Fibroblast of skin of abdomen (primary cell): ENCODE results near the gene CSGALNACT2.

ENCODE experiments used
- DNase-seq: peaks from one replicate; pipeline ENCODE4 v3.0.0-alpha.2; 2013

The CSGALNACT2 gene

DNA sequence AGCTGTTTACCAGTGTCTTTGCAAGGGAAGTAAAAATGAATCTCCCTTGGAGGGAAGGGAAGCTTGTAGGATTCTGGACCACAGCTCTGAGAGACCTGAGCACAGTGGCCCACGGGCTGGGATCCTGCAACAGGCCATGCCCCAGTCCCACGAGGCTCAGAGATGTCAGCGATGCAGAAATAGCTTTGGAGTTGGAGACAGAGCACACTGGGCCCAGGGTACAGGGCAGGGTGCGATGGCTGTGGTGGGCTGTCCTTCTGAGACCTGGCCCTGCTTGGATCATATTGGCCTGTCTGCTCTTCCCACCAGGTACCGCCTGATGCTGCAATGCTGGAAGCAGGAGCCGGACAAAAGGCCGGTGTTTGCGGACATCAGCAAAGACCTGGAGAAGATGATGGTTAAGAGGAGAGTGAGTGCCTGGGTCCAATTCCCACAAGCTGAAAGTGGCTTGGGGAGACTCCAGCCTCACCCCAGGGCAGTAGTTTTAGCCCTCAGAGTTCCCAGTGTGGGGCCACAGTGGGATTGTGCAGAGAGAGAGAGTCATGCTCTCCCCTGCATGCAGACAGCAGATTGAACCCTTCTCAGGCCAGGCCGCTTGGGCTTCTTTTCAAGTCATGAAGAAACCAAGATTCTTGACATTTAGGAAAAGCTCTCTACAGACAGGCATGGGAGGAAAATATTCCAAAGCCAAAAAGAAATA, 13.5 kb upstream of the CSGALNACT2 start:
- no peak for DNase-seq

DNA sequence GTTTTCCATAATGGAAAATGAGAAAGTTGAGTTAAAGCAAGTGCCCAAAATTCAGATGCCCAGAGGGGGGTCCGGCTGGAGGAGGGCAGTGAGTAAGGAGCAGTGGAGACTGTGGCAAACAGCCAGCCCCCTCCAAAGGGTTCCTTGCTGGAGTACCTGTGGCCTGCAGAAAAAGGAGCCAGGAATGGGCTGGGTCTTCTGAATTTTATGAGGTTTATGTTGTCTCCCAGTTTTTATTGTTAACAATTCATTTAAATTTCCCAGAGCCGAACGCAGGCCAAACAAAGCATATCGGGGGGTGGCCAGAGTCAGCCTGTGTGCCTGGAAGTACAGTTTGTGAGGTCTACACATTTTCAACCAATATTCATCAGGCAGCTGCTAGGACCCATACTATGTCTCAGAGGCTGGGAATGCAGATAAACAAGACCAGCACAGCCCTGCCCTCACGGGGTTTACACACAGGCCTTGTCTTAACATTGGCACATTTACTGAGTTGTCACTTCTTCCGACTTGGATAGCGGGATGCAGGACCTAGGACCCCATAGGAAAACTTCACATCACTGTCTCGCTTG, 12.9 kb upstream of the CSGALNACT2 start:
- no peak for DNase-seq

DNA sequence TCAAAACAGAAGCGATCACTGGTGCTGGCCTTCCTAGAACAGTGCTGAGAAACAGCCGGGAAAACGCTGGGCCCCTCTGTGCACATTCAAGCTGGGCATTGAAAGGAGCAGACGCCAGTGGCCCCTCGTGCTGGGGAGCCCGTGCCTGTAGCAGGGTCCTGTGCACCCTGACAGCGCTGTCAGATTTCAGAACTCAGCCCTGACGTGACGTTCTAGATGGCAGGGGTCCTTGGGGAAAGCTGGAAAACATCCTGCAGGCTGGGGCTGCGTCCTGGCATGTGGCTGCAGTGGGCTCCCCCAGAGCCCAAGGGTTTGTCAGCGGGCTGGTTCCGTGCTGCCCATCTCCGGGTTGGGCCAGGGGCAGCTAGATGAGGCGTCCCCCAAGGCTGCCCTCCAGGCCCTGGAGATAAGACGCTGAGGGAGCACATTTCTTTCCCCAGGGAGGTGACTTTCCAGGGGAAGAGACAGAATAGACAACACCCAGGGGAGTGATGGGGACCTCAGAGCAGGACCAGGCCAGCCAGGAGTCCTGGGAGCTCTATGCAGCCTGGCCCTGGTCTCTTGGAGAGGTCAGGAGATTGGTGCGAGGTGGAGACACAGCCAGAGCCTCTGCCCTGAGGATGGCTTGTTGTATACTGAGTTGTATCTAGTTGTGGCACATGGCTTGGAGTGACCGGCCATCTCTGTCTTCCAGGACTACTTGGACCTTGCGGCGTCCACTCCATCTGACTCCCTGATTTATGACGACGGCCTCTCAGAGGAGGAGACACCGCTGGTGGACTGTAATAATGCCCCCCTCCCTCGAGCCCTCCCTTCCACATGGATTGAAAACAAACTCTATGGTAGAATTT, 12.1 kb upstream of the CSGALNACT2 start:
- no peak for DNase-seq

DNA sequence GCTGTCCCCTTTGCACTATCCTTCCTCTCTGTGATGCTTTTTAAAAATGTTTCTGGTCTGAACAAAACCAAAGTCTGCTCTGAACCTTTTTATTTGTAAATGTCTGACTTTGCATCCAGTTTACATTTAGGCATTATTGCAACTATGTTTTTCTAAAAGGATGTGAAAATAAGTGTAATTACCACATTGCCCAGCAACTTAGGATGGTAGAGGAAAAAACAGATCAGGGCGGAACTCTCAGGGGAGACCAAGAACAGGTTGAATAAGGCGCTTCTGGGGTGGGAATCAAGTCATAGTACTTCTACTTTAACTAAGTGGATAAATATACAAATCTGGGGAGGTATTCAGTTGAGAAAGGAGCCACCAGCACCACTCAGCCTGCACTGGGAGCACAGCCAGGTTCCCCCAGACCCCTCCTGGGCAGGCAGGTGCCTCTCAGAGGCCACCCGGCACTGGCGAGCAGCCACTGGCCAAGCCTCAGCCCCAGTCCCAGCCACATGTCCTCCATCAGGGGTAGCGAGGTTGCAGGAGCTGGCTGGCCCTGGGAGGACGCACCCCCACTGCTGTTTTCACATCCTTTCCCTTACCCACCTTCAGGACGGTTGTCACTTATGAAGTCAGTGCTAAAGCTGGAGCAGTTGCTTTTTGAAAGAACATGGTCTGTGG, 11.4 kb upstream of the CSGALNACT2 start:
- no peak for DNase-seq

DNA sequence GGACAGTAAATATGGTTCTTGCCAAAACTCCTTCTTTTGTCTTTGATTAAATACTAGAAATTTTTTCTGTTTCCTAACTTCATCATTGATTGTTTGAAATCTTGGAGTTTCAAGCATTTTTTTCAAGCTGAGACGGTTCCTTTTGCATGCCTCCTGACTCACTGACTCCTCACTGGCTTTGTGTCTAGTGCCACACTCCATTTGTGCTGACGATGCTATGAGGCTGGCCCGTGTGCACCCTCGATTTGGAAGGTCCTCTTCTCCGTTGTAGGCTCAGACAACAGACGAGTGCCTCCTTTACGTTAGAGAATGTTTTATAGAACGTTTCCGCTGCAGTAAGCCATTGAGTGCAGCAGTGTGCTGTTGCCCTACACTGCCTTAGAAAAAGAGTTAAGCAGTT, 10.8 kb upstream of the CSGALNACT2 start:
- no peak for DNase-seq

DNA sequence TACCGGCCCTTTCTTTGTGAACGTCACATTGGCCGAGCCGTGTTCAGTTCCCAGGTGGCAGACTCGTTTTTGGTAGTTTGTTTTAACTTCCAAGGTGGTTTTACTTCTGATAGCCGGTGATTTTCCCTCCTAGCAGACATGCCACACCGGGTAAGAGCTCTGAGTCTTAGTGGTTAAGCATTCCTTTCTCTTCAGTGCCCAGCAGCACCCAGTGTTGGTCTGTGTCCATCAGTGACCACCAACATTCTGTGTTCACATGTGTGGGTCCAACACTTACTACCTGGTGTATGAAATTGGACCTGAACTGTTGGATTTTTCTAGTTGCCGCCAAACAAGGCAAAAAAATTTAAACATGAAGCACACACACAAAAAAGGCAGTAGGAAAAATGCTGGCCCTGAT, 9.9 kb upstream of the CSGALNACT2 start:
- DNase-seq = no peak

DNA sequence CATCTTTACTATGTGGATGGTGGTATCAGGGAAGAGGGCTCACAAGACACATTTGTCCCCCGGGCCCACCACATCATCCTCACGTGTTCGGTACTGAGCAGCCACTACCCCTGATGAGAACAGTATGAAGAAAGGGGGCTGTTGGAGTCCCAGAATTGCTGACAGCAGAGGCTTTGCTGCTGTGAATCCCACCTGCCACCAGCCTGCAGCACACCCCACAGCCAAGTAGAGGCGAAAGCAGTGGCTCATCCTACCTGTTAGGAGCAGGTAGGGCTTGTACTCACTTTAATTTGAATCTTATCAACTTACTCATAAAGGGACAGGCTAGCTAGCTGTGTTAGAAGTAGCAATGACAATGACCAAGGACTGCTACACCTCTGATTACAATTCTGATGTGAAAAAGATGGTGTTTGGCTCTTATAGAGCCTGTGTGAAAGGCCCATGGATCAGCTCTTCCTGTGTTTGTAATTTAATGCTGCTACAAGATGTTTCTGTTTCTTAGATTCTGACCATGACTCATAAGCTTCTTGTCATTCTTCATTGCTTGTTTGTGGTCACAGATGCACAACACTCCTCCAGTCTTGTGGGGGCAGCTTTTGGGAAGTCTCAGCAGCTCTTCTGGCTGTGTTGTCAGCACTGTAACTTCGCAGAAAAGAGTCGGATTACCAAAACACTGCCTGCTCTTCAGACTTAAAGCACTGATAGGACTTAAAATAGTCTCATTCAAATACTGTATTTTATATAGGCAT, 9.1 kb upstream of the CSGALNACT2 start:
- peak; percentile 96 for DNase-seq

DNA sequence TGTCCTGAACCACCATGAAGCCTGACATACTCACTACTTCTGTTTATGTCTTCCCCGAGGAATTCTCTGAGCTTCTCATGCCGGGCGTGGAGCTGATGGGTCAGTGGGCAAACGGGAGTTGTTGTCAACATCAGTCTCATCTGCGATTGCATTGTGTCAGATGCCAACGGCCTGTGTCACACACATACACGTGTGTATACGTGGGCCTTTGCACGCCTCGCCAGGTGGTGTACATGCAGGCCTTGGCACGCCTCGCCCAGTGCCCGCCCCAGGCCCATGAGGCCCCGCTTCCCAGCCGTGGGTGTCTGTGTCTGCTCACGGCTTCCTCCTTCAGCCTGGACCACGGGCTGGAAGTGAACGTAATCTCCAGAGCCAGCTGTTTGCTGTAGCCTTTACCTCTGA, 7.5 kb upstream of the CSGALNACT2 start:
- DNase-seq = no peak

DNA sequence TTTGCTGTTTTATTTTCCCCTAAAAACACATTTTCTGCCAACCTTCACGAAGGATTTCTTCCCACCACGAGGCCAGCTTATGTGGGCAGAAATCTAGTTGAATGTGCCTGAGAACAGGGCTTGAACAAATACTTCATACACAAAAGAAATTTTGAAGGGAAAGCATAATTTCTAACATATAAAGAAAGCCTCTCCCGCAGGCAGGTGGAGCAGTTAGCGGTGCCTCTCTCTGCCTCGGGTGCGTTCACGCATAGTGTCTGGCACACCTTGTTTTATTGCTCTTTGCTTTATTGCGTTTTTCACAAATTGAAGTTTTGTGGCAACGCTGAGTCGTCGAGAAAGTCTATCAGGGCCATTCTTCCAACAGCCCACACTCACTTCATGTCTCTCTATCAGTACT, 7.0 kb upstream of the CSGALNACT2 start:
- DNase-seq = no peak

DNA sequence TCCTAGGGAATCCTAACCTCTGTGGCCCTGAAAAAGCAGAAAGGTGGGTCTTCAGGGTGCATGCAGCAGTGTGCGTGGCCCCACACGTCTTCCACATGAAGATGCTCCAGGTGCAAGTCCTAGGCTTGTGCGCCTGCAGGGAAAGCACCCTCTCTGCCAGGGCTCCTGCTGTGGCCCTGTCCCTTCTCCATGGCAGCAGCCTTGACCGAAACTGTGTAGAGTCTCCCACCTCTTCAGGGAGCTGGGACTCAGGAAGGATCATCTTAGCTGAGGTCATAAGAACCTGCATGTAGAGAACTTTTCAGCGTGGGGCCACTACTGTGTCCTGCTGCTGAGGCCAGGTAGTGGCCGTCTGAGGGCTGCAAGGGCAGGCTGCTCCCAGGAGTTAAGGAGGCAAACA, 6.3 kb upstream of the CSGALNACT2 start:
- DNase-seq = no peak

DNA sequence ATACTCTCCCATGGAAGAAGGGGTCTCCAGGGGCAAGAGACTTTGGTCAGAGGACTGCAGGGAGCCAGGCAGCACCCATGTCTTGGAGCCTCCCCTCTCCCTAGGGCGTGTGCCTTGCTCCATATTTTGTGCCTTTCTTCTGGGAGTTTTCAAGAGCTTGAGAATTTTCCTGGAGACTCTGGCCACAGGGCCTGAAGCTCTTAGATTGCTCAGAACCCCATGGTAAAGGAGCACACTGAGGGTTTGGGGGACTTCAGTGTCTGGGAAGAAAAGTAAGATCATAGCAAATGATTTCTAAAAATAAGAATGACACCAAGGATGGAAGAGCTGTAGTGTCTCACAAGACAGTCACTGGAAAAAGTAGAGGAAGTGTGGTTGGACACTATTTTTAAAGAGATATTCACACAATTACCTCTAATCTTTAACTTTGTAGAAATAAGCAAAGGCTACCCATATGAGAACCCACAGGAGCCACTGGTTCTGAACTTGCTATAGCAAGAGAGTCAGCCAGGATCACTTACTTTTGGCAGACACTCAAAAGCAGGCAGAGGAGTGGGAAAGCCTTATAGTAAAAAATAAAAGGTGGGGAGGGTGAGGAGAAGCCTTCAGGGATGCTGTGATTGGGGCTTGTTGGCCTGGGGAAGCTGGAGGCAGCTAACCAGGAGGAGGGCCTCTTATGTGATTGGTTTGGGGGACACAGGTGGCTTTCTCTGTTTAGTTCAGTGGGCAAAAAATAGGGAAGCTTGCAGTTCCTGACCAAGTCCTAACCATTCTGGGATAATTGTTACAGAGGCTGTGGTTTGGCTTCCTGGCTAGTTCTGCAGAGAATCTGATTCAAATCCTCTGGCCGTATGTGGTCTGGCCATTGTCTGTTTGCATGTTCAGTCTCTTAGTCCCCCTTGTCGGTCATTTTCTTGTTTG, 5.1 kb upstream of the CSGALNACT2 start:
- DNase-seq = no peak

DNA sequence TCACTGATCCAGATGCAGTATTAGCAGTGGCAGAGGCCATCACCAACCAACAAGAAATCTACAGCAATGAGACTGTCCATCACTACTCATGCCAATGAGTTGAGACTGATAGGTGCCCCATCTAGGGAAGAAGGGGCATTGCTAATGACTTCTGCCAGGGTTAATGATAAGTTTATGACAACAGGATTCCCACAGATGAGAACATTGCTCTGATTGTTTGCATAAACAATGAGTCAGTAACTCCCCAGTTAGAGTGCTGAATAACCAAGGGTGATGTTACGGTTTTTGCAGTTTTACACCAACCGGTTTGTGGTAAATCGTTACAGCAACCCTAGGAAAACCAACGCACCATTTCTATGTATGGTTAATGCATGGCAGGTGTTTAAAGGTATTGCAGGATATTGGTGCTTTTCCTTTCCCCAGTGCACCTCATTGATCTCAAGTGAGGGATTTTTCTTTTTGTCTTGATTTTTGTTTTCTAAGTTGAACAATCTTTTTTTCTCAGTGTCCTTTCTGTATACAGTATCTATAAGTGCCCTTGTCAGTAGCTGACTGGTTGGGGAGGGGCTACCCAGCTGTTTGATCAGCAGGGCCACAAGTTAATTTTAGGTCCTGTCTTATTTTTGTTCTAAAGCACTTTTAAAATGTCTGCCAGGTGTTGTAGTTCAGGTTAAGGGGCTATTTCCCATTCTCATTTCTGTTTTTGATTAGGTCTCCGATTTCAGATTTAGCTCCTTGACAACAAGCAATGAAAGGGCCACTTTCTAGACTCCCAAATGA, 3.9 kb upstream of the CSGALNACT2 start:
- no peak for DNase-seq

DNA sequence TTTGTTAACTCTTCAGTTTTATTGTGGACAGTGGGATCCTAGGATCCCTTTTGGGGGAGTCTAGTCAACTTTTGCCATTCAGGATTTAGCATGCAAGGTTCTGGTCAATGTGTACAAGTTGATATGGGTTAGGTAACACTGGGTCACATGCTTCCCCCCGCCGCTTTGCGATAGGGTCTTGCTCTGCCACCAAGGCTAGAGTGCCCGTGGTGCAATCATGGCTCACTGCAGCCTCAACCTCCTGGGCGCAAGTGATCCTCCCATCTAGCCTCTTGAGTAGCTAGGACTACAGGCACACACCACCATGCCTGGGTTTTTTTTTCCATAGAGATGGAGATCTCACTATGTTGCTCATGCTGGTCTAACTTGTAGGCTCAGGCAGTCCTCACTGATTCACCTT, 3.2 kb upstream of the CSGALNACT2 start:
- DNase-seq = no peak

DNA sequence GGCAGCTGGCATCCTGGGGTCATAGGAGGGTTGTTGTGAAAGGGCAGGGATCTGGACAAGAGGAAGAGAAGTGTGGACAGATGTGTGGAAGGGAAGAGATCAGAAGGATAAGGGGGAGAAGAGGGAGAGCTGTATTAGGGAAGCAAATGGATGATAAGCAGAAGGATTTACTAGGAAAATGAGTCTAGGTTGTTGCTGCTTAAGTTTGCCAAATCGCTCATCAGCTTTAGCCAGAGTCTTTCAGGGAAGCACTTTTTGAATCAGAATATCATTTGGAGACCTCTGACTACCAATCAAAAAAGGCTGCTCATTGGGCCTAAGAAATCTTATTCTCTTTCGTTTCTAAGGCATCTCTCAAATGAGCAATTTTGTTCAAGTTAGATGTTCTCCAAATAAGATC, 2.6 kb upstream of the CSGALNACT2 start:
- no peak for DNase-seq

DNA sequence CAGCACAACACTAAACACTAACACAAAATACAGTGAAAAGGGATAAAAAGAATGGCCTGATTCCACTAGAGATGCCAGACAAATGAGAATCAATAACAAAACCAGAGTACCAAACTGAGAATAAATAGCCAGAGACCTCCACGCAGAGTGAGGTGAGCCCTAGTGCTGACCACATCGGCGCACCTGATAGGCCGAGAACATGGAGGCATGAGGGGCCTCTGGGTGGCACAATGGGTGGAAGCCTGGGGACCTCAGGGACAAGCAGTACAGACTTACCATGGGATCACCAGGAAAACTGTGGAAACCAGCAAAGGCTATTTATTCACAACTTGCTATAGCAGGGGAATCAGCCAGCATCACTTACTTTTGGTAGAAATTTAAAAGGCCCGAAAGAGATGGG, 1.8 kb upstream of the CSGALNACT2 start:
- no peak for DNase-seq

DNA sequence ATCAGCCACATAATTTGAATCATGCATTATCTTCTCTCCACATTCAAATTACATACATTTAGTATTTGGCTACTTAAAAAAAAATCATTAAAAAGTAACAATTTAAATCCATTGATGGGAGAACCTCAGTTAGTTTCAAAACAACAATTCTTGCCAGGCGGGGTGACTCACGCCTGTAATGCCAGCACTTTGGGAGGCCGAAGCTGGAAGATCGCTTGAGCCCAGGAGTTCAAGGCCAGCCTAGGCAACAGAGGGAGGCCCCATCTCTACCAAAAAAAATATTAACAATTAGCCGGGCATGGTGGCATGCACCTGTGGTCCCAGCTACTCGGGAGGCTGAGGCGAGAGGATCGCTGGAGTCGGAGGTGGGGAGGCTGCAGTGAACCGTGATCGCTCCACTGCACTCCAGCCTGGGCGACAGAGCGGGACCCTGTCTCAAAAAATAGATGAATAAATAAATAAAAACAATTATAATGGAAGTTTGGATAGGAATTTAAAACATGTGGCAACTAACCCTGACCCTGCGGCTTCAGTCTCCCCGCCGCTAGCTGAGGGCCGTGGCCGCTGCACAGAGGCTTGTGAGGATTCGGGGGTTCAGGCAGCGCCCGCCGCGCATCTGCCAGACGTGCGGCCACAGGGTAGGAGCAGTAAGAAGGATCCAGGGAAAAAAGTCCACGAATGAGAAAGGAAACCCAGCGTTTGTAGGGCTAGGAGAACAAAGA, 1.1 kb upstream of the CSGALNACT2 start:
- peak; percentile 32 for DNase-seq

DNA sequence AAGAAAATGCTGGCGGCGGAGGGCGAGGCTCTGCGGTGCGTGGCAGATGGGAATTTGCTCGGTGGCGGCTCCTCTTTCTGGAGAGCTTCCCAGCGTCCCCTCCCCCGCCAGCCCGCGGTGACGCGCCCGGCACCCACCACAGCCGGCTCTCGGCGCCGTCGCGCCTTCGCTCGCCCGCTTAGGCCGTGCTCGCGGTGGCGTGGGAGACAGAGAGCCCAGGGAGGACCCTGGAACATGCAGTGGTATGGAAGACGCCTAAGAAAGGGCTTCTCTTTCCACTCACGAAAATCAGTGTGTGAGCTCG, 576 bp upstream of the CSGALNACT2 start:
- peak; percentile 73 for DNase-seq

DNA sequence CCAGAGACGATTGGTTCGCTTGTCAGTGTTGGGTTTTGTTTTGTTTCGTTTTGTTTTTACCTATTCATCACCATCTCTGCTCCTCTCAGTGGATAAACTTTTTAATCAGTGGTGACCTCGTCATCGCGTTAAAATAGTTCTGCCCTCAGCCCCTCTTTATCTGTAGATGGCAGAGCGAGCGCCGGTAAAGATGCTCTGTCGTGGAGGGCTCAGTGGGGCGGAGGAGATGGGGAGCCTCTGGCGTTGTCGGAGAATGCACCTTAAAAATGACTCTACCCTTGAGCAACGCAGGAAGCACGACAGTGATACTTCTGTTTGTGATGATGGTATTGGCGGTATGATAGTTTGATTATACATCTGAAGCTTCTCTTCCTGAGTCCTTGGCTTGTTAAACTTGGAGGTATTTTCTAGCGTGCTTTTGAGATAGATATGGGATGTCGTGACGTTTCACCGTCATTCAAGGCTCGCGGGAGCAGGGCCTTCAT, 554 bp downstream of the CSGALNACT2 start:
- peak; percentile 24 for DNase-seq

DNA sequence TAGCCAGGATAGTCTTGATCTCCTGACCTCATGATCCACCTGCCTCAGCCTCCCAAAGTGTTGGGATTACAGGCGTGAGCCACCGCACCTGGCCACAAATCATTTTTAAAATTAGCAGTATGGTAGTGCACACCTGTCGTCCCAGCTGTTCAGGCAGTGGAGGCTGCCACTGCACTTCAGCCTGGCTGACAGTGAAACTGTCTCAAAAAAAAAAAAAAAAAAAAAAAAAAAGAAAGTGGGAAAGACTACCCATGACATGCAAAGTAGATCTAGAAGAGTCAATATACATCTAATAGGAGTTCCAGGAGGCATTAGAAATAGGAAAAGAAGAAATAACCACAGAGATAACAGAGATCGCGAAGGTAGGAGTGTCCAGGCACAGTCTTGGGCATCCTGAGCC, 3.2 kb downstream of the CSGALNACT2 start:
- no peak for DNase-seq

DNA sequence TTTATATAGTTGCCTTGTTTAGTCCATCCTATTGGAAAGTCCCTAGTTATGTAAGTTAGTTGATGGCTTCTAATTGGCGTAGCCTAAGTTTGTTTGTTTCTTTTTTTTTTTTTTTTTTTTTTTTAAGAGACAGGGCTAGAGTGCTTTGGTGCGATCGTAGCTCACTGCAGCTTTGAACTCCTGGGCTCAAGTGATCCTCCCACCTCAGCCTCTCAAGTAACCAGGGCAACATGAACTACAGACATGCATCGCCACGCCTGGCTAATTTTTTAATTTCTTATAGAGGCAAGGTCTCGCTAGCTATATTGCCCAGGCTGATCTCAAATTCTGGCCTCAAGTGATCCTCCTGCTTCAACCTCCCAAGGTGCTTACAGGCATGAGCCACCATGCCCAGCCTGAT, 7.1 kb downstream of the CSGALNACT2 start:
- no peak for DNase-seq
